Measurements from ENCODE around the gene CPNE8. TPM values are rescaled to one million over a fixed set of nuclear protein-coding genes. Genes with fewer than 3 reads are reported as not detected.

Gene CPNE8
- total RNA-seq, 4 donors from 2014 or later = 11.1 to 35.2 (median 16.7) TPM

DNA sequence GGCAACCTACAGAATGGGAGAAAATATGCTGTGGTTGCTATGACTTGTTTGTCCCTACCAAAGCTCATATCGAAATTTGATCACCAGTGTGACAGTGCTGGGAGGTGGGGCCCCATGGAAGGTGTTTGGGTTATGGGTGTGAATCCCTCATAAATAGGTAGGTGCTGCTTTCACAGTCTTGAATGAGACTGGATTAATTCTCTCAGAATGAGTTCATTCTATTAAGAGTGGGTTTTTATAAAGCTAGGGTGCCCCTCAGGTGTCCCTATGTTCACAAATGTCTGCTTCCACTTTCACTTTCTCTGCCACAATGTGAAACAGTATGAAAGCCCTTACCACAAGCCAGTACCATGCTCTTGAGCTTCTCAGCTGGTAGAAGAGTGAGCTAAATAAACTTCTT lies 133.5 kb downstream of the CPNE8 start:
- intact Hi-C loops (cut with DNase I; ENCODE audit: low total_unique reads) = no loop called here
- no peaks in the 10 kb centered on the region for H3K36me3 ChIP-seq
- no peak for DNase-seq
- no peak for TF ChIP-seq POLR2A (IDR thresholded peaks at IDR 0.05)
- TF ChIP-seq, protein P1, sequence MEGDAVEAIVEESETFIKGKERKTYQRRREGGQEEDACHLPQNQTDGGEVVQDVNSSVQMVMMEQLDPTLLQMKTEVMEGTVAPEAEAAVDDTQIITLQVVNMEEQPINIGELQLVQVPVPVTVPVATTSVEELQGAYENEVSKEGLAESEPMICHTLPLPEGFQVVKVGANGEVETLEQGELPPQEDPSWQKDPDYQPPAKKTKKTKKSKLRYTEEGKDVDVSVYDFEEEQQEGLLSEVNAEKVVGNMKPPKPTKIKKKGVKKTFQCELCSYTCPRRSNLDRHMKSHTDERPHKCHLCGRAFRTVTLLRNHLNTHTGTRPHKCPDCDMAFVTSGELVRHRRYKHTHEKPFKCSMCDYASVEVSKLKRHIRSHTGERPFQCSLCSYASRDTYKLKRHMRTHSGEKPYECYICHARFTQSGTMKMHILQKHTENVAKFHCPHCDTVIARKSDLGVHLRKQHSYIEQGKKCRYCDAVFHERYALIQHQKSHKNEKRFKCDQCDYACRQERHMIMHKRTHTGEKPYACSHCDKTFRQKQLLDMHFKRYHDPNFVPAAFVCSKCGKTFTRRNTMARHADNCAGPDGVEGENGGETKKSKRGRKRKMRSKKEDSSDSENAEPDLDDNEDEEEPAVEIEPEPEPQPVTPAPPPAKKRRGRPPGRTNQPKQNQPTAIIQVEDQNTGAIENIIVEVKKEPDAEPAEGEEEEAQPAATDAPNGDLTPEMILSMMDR (IDR thresholded peaks at IDR 0.05) = no peak
- no peaks in the 10 kb centered on the region for H3K9me3 ChIP-seq
- no peaks in the 10 kb centered on the region for H3K4me1 ChIP-seq
- no peak overlapping the region for H3K4me3 ChIP-seq
- no peak overlapping the region for H3K27ac ChIP-seq
- no peaks in the 10 kb centered on the region for H3K27me3 ChIP-seq

DNA sequence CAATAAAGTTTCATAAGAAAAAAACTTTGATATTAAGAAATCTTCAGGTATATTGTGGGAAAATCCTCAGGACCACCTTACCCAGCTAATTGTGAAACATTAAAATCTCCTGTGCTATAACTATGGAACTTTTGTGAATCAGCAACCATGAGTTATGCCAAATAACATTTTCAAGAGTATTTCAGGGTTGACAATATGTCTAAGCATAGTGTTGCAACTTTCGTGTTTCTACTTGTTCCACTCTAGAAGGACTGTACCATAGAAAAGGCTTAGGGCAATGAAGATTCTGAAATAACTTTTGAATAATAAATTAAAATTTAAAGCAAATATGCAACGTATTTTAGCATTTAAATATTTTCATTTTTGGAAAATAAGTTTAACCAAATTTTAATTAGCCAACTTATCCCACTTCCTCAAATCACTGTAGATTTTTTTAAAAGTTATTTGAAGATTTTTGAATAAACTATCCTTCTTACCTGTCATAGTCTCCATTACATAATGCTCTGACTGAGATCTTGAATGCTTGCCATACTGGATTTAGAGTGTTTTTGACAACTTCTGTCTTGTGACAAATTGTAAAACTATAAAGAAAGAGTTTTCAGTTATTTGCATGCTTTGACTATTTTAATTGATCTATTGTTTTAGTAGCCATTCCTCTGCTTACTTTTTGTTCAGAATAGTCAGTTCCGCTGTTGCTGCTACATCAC lies 143.6 kb downstream of the CPNE8 start:
- DNase-seq = no peak
- TF ChIP-seq POLR2A (IDR thresholded peaks at IDR 0.05) = no peak
- no peaks in the 10 kb centered on the region for H3K36me3 ChIP-seq
- no peak overlapping the region for H3K27ac ChIP-seq
- intact Hi-C loops (cut with DNase I; ENCODE audit: low total_unique reads) = no loop called here
- H3K9me3 ChIP-seq = no peaks in the 10 kb centered on the region
- H3K27me3 ChIP-seq = no peaks in the 10 kb centered on the region
- H3K4me3 ChIP-seq = no peak overlapping the region
- H3K4me1 ChIP-seq = no peaks in the 10 kb centered on the region

DNA sequence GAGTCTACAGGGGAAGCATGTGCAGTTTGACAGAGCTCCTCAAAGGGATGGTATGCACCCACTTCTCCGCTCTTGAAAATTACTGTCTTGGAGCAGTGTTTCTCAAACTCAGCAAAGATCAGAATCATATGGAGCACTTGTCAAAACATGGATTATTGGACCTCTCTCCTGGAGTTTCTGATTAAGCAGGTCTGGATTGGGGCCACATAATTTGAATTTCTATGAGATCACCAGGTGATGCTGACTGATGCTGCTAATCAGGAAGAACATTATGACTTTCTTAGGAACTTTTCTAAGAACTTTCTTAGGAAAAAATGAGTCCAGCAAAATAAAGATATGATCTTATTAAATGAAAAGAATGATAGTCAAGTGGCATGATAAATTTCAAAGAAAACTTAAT lies 144.3 kb downstream of the CPNE8 start:
- H3K9me3 ChIP-seq = no peaks in the 10 kb centered on the region
- H3K4me1 ChIP-seq = no peaks in the 10 kb centered on the region
- no peak overlapping the region for H3K27ac ChIP-seq
- intact Hi-C loops (cut with DNase I; ENCODE audit: low total_unique reads) = no loop called here
- H3K4me3 ChIP-seq = no peak overlapping the region
- TF ChIP-seq, protein P1 (IDR thresholded peaks at IDR 0.05) = no peak
- no peak for TF ChIP-seq POLR2A (IDR thresholded peaks at IDR 0.05)
- H3K27me3 ChIP-seq = no peaks in the 10 kb centered on the region
- no peaks in the 10 kb centered on the region for H3K36me3 ChIP-seq
- DNase-seq = no peak

DNA sequence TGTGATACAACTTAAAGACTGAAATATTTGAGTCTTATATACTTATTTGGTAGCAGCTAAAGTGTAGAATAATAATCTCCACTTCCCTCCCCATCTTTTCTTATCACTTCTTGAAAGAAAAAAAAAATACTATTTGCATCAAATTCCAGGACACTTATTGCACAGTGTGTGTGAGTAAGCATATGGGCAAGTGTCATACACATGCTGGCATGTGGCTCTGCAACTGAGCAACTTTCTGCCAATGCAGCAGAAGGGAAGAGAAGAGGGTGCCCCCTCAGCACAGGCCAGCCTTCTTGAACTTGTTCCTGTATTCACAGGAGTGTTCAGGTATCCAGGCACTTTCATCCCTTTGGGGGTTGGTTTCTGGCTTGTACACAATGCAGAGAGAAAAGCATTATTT lies 145.8 kb downstream of the CPNE8 start:
- no peaks in the 10 kb centered on the region for H3K36me3 ChIP-seq
- intact Hi-C loops (cut with DNase I; ENCODE audit: low total_unique reads) = no loop called here
- H3K4me3 ChIP-seq = no peak overlapping the region
- H3K9me3 ChIP-seq = no peaks in the 10 kb centered on the region
- no peaks in the 10 kb centered on the region for H3K27me3 ChIP-seq
- H3K4me1 ChIP-seq = no peaks in the 10 kb centered on the region
- TF ChIP-seq POLR2A (IDR thresholded peaks at IDR 0.05) = no peak
- TF ChIP-seq, protein P1 (IDR thresholded peaks at IDR 0.05) = no peak
- no peak for DNase-seq
- no peak overlapping the region for H3K27ac ChIP-seq

DNA sequence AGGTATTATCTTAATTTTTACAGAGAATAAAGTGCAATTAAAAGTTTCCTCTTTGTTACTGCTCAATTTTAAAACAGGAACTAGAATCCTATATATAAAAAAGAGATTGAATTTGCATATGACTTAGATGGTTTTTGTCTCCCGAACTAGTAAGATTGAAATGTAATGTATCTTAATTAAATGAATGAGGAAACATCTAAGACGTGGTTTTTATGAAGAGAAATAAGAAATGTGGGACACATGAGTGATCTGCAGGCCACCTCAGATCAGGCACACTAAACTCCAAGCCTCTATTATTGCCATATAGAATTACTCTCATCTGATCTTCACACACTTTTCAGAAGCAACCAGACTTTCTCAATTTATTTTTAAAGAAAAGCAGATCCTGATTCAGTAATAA lies 158.6 kb downstream of the CPNE8 start:
- intact Hi-C loops (cut with DNase I; ENCODE audit: low total_unique reads) = no loop called here
- Histone ChIP-seq H3K36me3 (no peaks in the 10 kb centered on the region), H3K27ac (no peak overlapping the region), H3K27me3 (no peaks in the 10 kb centered on the region), H3K4me3 (no peak overlapping the region), H3K4me1 (no peaks in the 10 kb centered on the region), H3K9me3 (no peaks in the 10 kb centered on the region)
- no peak for DNase-seq
- TF ChIP-seq POLR2A (IDR thresholded peaks at IDR 0.05) = no peak
- TF ChIP-seq, protein P1 (IDR thresholded peaks at IDR 0.05) = no peak

DNA sequence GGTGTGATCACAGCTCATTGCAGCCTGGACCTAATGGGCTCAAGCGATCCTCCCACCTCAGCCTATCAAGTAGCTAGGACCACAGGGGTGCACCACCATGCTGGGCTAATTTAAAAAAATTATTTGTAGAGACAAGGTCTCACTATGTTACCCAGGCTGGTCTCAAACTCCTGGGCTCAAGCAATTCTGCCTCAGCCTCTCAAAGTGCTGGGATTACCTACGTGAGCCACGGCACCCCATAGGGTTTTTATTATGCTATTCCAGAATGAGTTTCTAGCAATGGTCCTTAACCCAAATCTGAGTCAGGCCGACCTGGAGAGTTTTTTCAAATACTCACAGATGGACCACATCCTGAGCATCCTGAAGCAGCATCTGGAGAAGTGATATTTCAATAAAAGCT lies 159.8 kb downstream of the CPNE8 start:
- intact Hi-C loops (cut with DNase I; ENCODE audit: low total_unique reads) = no loop called here
- Histone ChIP-seq H3K27me3 (no peaks in the 10 kb centered on the region), H3K27ac (no peak overlapping the region), H3K4me3 (no peak overlapping the region), H3K4me1 (no peaks in the 10 kb centered on the region), H3K36me3 (no peaks in the 10 kb centered on the region), H3K9me3 (no peaks in the 10 kb centered on the region)
- DNase-seq = no peak
- TF ChIP-seq, protein P1 (IDR thresholded peaks at IDR 0.05) = no peak
- TF ChIP-seq POLR2A (IDR thresholded peaks at IDR 0.05) = no peak
